Prostate gland (tissue), 2 donors: ENCODE results near the gene SMIM29.

Source experiments
- POLR2A ChIP-seq: fragments of 450-650 bp; IDR thresholded peaks from one replicate; pipeline ENCODE4 v1.6.1; 2016; ENCODE audit warnings: antibody characterized with exemption, mild to moderate bottlenecking
- TF ChIP-seq, protein P1 (sequence below), 4 experiments: fragments of 200-600 bp in 2 of 4; fragments of 450-650 bp in 2 of 4; sonication (generic) in 2 of 4; IDR thresholded peaks; 1 replicate in 3 of 4; 2 replicates in 1 of 4; pipeline ENCODE4 v1.5.1; 2016 to 2019; ENCODE audit warnings: antibody characterized with exemption in 4 of 4, mild to moderate bottlenecking in 2 of 4, moderate library complexity in 2 of 4

DNA sequence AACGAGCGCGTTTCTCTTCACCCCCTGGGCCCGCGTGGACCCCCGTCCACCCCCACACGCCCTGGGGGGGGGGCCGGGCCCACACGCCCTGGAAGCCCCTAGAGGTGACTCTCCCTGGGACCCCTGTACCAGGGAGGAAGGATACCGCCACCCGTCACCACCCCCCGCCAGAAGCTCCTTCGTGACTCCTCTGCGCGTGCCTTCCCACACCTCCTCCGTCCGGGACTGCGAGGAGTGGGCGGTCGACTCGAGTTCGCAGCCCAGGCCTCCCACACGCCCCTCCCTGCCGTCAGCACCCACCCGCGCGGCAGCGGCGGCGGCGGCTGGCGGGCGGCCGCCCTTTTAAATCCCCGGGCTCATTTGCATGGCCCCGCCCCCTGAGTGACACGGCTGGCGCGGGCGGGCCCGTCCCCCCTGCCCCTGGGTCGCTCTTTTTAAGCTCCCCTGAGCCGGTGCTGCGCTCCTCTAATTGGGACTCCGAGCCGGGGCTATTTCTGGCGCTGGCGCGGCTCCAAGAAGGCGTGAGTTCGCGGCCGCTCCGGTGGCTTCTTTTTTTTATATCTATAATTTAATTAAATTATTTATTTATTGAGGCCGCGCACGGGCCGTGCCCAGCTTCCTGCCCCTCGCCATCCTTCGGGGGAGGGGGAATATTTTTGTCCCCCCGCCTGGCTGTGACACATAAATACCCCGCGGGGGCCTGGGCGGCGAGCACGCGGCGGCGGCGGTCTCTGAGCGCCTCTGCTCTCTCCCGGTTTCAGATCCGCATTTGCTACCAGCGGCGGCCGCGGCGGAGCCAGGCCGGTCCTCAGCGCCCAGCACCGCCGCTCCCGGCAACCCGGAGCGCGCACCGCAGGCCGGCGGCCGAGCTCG is 12.1 kb downstream of the SMIM29 start, which contains the start of gene HMGA1:
- TF ChIP-seq, protein P1, sequence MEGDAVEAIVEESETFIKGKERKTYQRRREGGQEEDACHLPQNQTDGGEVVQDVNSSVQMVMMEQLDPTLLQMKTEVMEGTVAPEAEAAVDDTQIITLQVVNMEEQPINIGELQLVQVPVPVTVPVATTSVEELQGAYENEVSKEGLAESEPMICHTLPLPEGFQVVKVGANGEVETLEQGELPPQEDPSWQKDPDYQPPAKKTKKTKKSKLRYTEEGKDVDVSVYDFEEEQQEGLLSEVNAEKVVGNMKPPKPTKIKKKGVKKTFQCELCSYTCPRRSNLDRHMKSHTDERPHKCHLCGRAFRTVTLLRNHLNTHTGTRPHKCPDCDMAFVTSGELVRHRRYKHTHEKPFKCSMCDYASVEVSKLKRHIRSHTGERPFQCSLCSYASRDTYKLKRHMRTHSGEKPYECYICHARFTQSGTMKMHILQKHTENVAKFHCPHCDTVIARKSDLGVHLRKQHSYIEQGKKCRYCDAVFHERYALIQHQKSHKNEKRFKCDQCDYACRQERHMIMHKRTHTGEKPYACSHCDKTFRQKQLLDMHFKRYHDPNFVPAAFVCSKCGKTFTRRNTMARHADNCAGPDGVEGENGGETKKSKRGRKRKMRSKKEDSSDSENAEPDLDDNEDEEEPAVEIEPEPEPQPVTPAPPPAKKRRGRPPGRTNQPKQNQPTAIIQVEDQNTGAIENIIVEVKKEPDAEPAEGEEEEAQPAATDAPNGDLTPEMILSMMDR (IDR thresholded peaks at IDR 0.05), result peak in 1 of 4 experiments; percentile 22
- TF ChIP-seq POLR2A, result peak; percentile 98
